CD14-positive monocyte (primary cell): ENCODE data around the gene KRTAP1-5. TPM values are rescaled to one million over a fixed set of nuclear protein-coding genes. Genes with fewer than 3 reads are reported as not detected.

ENCODE experiments used
- DNase-seq, 3 donors: peaks; one replicate each; pipeline ENCODE4 v3.0.0-alpha.2; 2011 to 2022
- H2AFZ ChIP-seq: 2 replicates; pipeline ENCODE4 v1.6.0; 2012; ENCODE audit warnings: mild to moderate bottlenecking, low read depth, low read length, inconsistent platforms; ENCODE audit not compliant: insufficient read depth, poor library complexity, severe bottlenecking
- H3K27ac ChIP-seq, 2 donors: 1 replicate in 1 of 2; 2 replicates in 1 of 2; pipeline ENCODE4 v1.5.1; 2012 to 2013; ENCODE audit warnings: low read length in 2 of 2, control low read depth in 1 of 2, inconsistent platforms in 1 of 2, low read depth in 1 of 2, mild to moderate bottlenecking in 1 of 2
- H3K27me3 ChIP-seq, 2 donors: one replicate each; pipeline versions ENCODE4 v1.6.0 to v1.6.1; 2011 to 2013; ENCODE audit warnings: low read length in 2 of 2; ENCODE audit not compliant: control insufficient read depth in 2 of 2, insufficient read depth in 2 of 2
- H3K36me3 ChIP-seq, 2 donors: replicated peaks in 1 of 2; 1 replicate in 1 of 2; 2 replicates in 1 of 2; pipeline versions ENCODE4 v1.5.1 to v1.6.1; 2012 to 2013; ENCODE audit warnings: low read length in 2 of 2, control low read depth in 1 of 2, inconsistent platforms in 1 of 2, mild to moderate bottlenecking in 1 of 2; ENCODE audit not compliant: insufficient read depth in 2 of 2, control insufficient read depth in 1 of 2
- H3K4me1 ChIP-seq, 2 donors: 1 replicate in 1 of 2; 2 replicates in 1 of 2; pipeline versions ENCODE4 v1.5.1 to v1.6.1; 2012 to 2013; ENCODE audit warnings: low read length in 2 of 2, control low read depth in 1 of 2, inconsistent platforms in 1 of 2, mild to moderate bottlenecking in 1 of 2, moderate library complexity in 1 of 2; ENCODE audit not compliant: insufficient read depth in 2 of 2, control insufficient read depth in 1 of 2
- H3K4me2 ChIP-seq: replicated peaks from 2 replicates; pipeline ENCODE3; 2012; ENCODE audit warnings: low read length, moderate library complexity, mild to moderate bottlenecking; ENCODE audit not compliant: poor library complexity, severe bottlenecking; ENCODE audit errors: extremely low read depth
- H3K4me3 ChIP-seq, 3 experiments: fragments of 200-600 bp in 1 of 3; sonication (generic) in 1 of 3; replicated peaks in 1 of 3; 1 replicate in 2 of 3; 2 replicates in 1 of 3; pipeline ENCODE4 v1.5.1; 2011 to 2013; ENCODE audit warnings: low read length in 3 of 3, mild to moderate bottlenecking in 3 of 3, control low read depth in 2 of 3, low read depth in 2 of 3, inconsistent platforms in 1 of 3, moderate library complexity in 1 of 3
- H3K79me2 ChIP-seq: 2 replicates; pipeline ENCODE4 v1.6.0; 2012; ENCODE audit warnings: mild to moderate bottlenecking, control low read depth, inconsistent platforms, low read length, moderate library complexity; ENCODE audit not compliant: insufficient read depth
- H3K9ac ChIP-seq: 2 replicates; pipeline ENCODE4 v1.6.0; 2017; ENCODE audit warnings: low read length, mild to moderate bottlenecking; ENCODE audit not compliant: insufficient read depth, poor library complexity, severe bottlenecking
- H3K9me3 ChIP-seq, 2 donors: replicated peaks in 1 of 2; 1 replicate in 1 of 2; 2 replicates in 1 of 2; pipeline versions ENCODE4 v1.5.1 to v1.6.1; 2012 to 2013; ENCODE audit warnings: low read length in 2 of 2, control low read depth in 1 of 2; ENCODE audit not compliant: control insufficient read depth in 1 of 2, insufficient read depth in 1 of 2
- H4K20me1 ChIP-seq: 2 replicates; pipeline ENCODE4 v1.6.0; 2012; ENCODE audit warnings: mild to moderate bottlenecking, low read length, control low read depth, moderate library complexity; ENCODE audit not compliant: insufficient read depth
- H3K27ac Mint-ChIP-seq, 7 donors: one replicate each; pipeline ENCODE4 v1.8.0; 2020; ENCODE audit warnings: mild to moderate bottlenecking in 7 of 7, mixed read lengths in 7 of 7, moderate library complexity in 6 of 7, inconsistent platforms in 2 of 7
- H3K27me3 Mint-ChIP-seq, 3 donors: one replicate each; pipeline ENCODE4 v1.8.0; 2021 to 2022; ENCODE audit warnings: low read depth in 3 of 3, mild to moderate bottlenecking in 3 of 3, mixed read lengths in 3 of 3, moderate library complexity in 3 of 3, inconsistent platforms in 1 of 3
- H3K36me3 Mint-ChIP-seq, 2 donors: one replicate each; pipeline ENCODE4 v1.8.0; 2020; ENCODE audit warnings: mixed read lengths in 2 of 2, inconsistent platforms in 1 of 2, mild to moderate bottlenecking in 1 of 2
- H3K4me1 Mint-ChIP-seq: one replicate; pipeline ENCODE4 v1.8.0; 2020; ENCODE audit warnings: mild to moderate bottlenecking, mixed read lengths
- H3K4me3 Mint-ChIP-seq, 2 donors: one replicate each; pipeline ENCODE4 v1.8.0; 2020; ENCODE audit warnings: mild to moderate bottlenecking in 2 of 2, mixed read lengths in 2 of 2, moderate library complexity in 1 of 2
- H3K9me3 Mint-ChIP-seq, 7 donors: one replicate each; pipeline ENCODE4 v1.8.0; 2020 to 2022; ENCODE audit warnings: mixed read lengths in 7 of 7, mild to moderate bottlenecking in 6 of 7, moderate library complexity in 6 of 7, inconsistent platforms in 2 of 7
- WGBS: methylation state at CpG from one replicate; pipeline ENCODE4 v1.1.5; 2013; ENCODE audit warnings: missing lambda C conversion rate; ENCODE audit not compliant: insufficient coverage; 5-methylcytosine and 5-hydroxymethylcytosine counted together
- intact Hi-C, 2 donors: fragments of 100-400 bp; cut with micrococcal nuclease; formaldehyde crosslinking; loops; one replicate each; pipeline versions ENCODE4 v1.15.0 to v1.15.1; 2023
- polyA plus RNA-seq, 3 donors: library from polyadenylated mRNA; depleted of rRNA in 1 of 3; unstranded in 2 of 3; stranded (reverse) in 1 of 3; fragments of 300-500 nt in 2 of 3; fragments of >200 nt in 1 of 3; fragmentation: Illumina TruSeq in 2 of 3; gene quantifications; 1 replicate in 2 of 3; 2 replicates in 1 of 3; pipeline ENCODE4 v1.2.3, GENCODE V29; 2012 to 2021
- TF ChIP-seq, protein P1 (sequence below): fragments of 200-600 bp; IDR thresholded peaks from one replicate; pipeline ENCODE4 v1.8.0; 2022; ENCODE audit warnings: antibody characterized with exemption, mild to moderate bottlenecking

The KRTAP1-5 gene
- polyA plus RNA-seq, 3 donors: not detected

DNA sequence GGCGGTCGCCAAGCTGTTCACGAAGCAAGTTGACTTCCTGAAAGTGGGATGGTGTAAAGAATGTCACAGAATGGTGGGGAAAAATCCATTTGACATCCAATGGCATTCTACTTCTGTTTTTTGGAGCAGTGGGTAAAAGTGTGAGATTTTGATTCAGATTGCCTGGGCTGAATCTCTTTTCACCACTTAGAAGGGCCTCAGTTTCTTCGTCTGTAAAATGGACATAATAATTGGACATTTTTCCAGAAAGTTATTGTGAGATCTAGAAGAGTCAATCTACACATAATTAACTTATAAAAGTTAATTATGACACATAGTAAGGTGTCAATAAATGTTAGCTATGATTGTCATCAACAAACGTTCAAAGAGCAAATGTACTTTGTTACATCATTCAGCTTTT, 45.9 kb downstream of the KRTAP1-5 start:
- intact Hi-C loops: no loop called here
- Mint-ChIP-seq H3K4me3 (no peak overlapping the region), H3K36me3 (no peaks in the 10 kb centered on the region), H3K9me3 (no peaks in the 10 kb centered on the region), H3K27me3 (peaks cover 8 to 13% (median 11%) of the 10 kb centered on the region in 3 donors), H3K4me1 (no peaks in the 10 kb centered on the region), H3K27ac (no peak overlapping the region)
- no peak overlapping the region for H3K9ac ChIP-seq
- H3K9me3 ChIP-seq: no peaks in the 10 kb centered on the region
- no peaks in the 10 kb centered on the region for H4K20me1 ChIP-seq
- WGBS: no CpG with 5 or more reads among the region's 5 CpGs
- no peak overlapping the region for H3K4me2 ChIP-seq
- no peak overlapping the region for H3K27ac ChIP-seq
- no peaks in the 10 kb centered on the region for H3K36me3 ChIP-seq
- no peaks in the 10 kb centered on the region for H3K79me2 ChIP-seq
- no peak overlapping the region for H3K4me3 ChIP-seq
- DNase-seq: no peak
- H3K27me3 ChIP-seq: peaks cover 3 to 4% of the 10 kb centered on the region in 2 donors
- TF ChIP-seq, protein P1, sequence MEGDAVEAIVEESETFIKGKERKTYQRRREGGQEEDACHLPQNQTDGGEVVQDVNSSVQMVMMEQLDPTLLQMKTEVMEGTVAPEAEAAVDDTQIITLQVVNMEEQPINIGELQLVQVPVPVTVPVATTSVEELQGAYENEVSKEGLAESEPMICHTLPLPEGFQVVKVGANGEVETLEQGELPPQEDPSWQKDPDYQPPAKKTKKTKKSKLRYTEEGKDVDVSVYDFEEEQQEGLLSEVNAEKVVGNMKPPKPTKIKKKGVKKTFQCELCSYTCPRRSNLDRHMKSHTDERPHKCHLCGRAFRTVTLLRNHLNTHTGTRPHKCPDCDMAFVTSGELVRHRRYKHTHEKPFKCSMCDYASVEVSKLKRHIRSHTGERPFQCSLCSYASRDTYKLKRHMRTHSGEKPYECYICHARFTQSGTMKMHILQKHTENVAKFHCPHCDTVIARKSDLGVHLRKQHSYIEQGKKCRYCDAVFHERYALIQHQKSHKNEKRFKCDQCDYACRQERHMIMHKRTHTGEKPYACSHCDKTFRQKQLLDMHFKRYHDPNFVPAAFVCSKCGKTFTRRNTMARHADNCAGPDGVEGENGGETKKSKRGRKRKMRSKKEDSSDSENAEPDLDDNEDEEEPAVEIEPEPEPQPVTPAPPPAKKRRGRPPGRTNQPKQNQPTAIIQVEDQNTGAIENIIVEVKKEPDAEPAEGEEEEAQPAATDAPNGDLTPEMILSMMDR: no peak
- no peaks in the 10 kb centered on the region for H3K4me1 ChIP-seq
- no peak overlapping the region for H2AFZ ChIP-seq

DNA sequence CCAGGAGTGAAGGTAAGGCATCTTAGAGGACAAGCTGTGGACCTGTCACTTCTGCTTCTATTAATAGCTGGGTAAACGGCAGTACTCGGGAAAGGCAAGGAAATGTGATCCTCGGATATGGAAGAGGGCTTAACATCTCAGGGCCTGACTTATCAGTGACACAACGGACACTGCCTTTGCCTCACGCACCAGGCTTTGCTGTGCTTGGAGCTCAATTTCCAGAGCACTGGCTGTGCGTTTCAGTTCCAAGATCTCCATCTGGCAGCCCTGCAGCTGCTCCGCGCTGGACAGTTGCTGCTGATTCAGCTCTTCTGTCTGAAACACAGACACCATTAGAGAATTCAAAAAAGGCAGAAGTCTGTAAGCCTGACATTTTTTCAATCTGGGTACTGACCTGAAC, 46.4 kb downstream of the KRTAP1-5 start:
- Mint-ChIP-seq H3K27me3 (peaks cover 7 to 13% (median 11%) of the 10 kb centered on the region in 3 donors), H3K27ac (no peak overlapping the region), H3K4me3 (no peak overlapping the region), H3K4me1 (no peaks in the 10 kb centered on the region), H3K9me3 (no peaks in the 10 kb centered on the region), H3K36me3 (no peaks in the 10 kb centered on the region)
- Histone ChIP-seq H3K9me3 (no peaks in the 10 kb centered on the region), H3K4me2 (no peak overlapping the region), H3K9ac (no peak overlapping the region), H3K4me3 (no peak overlapping the region), H4K20me1 (no peaks in the 10 kb centered on the region), H3K27me3 (peaks cover 2 to 4% of the 10 kb centered on the region in 2 donors), H3K27ac (no peak overlapping the region), H3K79me2 (no peaks in the 10 kb centered on the region), H2AFZ (no peak overlapping the region), H3K36me3 (no peaks in the 10 kb centered on the region), H3K4me1 (no peaks in the 10 kb centered on the region)
- intact Hi-C loops: no loop called here
- DNase-seq: no peak
- WGBS: 86% methylated on average over 8 of the region's 8 CpGs
- TF ChIP-seq, protein P1: no peak
